HG03097 (cell line): Measurements from ENCODE around the gene IGFL4.
"Not testable (repeated sequence)": the region's sequence is repeated elsewhere in the genome, so short reads cannot be mapped to it uniquely, and the experiment has no call there.

ENCODE experiments used
- ATAC-seq: cut with Tn5 transposase; IDR thresholded peaks from one replicate; pipeline ENCODE4 v1.9.1; 2021; ENCODE audit not compliant: unreplicated experiment, low FRiP score

The IGFL4 gene

DNA sequence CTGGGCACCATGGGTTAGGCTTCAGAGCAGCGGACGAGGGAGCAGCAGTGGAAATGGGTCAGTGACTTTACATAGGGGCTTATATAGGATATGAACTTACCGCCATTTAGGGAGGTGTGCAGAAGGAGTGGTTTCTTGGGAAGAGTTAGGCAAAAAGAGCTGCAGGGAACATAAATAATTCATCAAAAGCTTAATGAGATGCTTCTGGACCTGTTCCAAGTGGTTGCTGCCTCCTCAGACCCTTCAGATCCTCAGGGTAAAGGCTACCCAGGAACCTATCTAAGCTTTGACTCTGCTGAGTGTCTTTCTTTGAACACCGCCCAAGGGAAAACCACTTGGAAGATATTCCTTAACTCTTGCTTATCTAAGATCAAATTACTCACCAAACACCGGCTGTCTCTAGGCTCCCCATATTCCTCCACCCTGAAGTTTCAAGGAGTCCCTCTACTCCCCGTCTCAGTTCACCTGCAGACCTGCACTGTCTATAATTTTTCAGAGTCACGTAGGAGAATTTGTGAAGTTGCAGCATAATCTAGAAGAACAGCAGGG, at the start of gene IGFL4:
TSS of gene IGFL4 (minus strand) at position 51 of the 549 bp plus-strand sequence. CDS start at position 11, 40 bp downstream.
- ATAC-seq = no peak

DNA sequence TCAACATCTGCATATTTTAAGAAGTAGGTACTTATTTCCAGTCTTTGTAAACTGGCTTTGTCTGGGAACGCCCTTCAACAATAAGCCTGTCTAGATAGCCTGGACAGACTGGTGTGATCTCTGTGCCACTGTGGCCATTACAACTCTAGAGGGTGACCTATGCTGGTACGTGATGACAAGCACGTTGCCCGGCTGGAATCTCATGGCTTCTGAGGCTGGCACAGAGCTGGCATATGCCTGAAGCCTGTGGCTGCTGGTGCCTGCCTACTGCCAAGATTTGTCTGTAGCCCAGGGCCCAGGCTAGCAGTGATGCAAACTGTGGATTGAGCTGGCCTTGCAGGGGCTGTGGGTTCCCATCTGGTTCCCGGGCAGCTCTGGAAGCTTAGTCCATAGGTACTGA, 49.6 kb upstream of the IGFL4 start:
- no peak for ATAC-seq

DNA sequence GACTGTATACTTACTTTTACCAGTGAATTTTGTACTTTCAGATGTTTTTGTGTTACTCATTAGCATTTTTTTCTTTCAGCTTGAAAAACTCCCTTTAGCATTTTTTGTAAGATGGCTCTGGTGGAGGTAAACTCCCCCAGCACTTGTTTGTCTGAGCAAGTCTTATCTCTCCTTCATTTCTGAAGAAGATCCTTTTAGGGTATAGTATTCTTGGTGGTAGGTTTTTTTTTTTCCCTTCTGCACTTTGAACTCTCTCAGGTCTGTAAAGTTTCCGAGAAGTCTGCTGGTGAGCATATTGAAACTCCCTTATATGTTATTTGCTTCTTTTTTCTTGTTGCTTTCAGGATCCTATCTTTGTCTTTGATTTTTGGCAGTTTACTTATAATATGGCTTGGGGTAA, 48.6 kb upstream of the IGFL4 start:
- ATAC-seq = no peak

DNA sequence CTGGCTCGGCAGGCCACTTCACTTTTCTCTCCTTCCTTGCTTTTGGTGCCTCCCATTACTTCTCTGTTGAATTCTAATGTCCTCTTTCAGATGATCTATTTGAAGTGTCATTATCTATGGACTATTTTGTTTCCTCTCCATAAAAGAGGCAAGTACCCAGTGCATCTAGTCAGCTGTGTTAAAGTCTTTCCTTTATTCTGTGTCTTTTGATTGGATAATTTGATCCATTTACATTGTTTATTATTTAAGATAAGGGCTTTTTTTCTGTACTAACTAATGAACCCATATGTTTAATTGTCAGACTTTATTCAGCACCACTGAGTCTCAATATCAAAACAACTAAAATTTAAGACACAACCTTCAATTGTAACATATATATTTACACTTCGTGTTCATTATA, 47.3 kb upstream of the IGFL4 start:
- no peak for ATAC-seq

DNA sequence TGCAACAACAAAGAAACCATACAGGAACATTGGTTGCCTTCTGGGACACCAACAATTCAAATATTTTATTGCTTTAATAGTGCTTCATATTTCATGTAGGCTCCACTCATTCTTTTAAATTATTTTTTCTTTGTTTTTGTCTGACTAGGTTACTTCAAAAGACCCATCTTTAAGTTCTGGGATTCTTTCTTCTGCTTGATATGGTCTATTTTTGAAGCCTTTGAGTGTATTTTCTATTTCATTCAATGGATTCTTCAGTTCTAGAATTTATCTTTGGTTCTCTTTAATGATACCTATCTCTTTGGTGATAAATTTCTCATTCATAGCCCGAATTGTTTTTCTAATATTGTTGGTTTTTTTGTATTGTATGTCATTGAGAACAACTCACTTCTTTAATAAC, 45.1 kb upstream of the IGFL4 start:
- no peak for ATAC-seq

DNA sequence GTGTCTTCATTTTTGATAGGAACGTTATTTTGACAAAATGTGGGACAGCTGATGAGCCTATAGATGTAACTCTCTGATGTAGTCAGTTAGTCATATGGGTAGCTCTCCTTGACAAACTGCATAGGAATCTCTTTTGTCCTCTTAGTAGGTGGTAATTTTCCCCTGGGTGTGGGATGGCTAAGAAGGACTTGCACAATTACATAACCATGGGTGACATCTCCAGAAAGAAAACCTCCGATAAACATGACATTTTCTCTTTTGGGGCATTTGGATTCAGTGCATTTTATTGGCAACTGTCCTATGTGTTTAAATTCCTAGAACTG, 41.9 kb upstream of the IGFL4 start:
- ATAC-seq = no peak

DNA sequence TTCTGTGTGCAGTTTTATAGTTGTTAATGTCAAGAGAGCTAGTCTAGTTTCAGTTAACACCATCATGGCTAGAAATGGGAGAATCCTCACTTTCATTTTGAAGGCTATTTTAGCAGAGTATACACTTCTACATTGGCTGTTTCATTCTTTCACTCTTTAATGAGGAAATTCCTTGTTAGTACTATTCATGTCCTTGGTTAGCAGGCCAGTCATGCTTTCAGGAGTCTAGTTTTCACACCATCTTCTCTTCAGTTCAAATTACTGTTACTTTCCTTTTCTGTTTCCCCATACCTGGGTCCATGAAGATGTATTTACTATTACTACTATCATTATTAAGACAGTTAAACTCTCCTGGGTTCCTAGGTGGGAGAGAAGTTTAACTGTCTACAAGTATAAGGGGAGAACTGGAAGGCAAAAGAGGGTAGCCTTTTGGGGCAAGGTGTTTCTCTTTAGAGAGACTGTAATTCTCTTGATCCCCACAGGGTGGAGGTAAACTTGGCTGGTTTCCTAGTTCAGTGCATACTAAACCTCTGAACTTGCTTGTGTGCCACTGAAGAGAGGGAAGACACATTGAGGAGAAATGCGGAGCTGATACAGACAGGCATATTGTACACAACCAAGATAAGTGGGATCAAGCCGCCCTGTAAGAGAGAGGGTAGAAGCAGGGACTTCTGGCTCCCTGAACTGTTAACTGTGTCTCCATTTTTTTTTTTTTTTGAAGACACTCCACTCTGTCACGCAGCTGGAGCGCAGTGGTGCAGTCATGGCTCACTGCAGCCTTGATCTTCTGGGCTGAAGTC, 41.3 kb upstream of the IGFL4 start:
- ATAC-seq = no peak

DNA sequence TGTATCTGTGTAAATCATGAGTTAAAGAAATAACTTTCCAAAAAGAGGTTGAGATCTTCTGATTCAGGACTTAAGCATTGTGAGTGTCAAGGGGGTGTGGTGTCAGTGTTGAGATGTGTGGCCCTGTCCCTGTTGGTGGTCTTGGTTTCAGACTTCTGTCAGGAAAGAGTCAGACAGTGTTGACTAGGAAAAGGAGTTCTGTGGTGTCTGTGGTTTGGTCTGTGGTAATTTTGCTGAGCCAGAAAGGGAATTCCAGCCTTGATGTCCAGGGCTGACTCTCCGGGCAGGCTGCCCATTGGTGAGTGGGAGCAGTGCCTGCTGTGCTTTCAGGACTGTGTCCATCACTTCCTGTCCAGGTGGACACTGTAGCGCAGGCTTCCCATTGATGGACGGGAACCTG, 39.8 kb upstream of the IGFL4 start:
- ATAC-seq = no peak

DNA sequence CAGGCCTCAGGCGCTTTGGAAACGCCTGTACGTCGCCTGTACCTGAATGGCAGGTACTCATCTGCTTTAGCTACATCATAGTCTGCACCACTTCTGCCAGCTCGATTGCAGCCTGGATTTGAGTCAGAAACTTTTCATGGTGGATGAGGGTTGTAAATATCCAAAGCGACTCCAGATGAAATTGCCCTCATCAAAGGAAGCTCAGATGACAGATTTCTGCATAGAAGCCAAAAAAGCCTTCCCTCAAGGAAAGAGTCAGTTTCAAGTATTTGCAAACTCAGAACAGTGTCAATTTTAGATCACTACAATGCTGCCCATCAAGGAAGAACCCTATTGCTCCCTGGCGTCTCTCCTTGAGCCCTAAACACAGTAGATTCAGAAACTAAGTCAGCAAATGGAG, 38.8 kb upstream of the IGFL4 start:
- ATAC-seq = no peak

DNA sequence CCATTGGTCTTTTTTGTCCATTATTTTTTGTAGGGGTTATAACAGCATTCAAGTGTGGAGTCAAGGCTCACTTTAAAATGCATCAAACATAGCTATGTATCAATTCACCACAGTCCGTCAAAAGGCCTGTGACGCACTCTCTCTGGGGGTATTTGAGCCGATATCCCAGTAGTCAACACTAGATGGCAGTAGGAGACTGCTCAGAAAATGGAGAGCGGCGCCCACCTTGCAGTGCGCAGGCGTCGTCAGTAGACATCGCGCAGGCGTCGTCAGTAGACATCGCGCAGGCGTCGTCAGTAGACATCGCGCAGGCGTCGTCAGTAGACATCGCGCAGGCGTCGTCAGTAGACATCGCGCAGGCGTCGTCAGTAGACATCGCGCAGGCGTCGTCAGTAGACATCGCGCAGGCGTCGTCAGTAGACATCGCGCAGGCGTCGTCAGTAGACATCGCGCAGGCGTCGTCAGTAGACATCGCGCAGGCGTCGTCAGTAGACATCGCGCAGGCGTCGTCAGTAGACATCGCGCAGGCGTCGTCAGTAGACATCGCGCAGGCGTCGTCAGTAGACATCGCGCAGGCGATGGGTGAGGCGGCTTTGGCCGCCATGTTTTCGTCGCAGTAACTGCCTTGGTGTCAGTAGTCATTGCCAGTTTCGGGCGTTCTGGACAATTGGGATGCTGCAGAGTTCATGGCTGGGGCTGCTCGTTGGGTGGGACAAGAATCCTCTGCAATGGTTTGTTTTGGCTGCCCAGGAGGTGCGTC, 38.0 kb upstream of the IGFL4 start:
- ATAC-seq = not testable (repeated sequence)

DNA sequence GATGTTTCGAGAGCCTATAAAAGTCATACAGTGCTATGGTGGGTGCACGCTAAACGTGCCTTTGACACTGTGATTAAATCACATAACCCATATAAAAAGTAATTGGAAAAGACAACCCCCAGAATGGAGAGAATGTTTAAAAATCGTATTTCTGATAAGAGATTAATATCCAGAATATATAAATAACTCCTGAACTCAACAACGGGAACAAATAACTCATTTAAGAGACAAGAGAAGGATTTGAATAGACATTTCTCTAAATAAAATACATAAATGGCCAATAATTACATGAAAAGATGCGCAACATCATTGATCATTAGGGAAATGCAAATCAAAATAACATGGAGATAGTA, 37.0 kb upstream of the IGFL4 start:
- ATAC-seq = no peak

DNA sequence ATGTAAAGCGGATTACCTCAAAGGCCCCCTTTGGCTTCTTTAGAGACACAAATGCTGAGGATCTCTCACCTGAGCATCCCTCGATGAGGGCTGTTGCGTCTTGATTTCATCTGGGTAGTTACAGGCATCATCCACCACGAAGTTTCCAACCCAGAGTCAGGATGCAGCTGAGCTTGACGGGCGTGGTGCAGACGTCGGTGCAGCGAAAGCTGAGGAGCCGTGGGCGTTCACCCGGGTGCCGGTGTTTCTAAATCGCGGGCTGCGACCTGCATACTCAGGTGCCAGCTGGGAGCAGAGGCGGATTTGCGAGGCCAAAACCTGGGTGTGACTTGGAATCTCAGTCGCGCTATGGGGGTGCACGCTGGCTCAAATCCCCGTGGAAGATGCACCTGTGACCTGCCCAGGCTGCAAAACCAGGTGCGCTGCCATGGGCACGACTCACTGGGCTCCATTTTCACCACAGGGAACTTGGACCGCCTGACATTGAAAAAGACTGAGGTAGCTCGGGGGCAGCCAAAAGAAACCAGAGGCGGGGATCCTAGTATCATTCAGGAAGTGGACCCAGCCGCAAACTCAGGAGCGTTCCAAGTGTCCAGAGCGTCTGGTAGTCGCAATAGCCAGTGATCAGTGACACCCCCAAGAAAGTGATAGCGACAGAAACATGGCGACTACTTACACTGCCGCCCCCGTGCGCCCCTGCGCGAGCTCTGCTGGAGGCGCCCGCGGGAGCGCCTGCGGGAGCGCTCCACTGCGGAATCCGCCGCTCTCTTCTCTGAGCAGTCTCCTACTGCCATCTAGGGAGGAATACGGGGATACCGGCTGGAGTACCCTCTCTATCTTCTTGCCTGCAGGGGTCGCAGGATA, 36.4 kb upstream of the IGFL4 start:
- ATAC-seq = no peak

DNA sequence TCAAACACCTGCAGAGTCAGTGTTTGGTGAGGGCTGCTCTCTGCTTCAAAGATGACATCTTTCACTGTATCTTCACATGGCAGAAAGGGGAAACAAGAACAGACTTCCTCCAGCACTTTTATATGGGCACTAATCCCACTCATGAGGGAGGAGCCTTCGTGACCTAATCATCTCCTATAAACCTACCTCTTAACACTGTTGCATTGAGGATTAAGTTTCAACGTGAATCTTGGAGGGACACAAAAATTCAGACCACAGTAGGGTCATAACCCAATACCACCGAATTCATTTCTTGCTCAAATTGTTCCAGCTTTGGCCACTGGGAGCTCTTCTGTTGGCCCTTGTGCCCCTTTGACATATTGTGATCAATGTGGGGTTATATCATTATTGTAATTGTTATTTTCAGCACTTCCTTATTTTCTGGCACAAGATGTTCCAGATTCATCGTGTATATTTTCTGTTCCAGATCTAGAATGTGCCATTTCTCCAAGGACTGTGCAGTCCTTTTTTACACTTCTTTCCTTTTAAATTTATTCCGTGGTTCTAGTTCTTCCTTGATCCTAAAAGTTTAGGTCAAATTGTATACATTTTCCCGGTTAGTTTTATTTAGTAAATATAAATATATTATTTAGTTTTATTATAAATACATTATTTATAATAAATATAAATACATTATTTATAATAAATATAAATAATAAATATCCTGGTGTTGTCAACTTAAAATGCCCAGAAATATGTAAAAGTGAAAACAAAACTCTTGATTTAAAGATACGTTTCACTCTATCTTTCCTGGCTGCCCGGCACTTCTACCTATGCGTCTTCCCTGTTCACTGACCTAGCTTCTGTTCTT, 35.5 kb upstream of the IGFL4 start:
- ATAC-seq = no peak

DNA sequence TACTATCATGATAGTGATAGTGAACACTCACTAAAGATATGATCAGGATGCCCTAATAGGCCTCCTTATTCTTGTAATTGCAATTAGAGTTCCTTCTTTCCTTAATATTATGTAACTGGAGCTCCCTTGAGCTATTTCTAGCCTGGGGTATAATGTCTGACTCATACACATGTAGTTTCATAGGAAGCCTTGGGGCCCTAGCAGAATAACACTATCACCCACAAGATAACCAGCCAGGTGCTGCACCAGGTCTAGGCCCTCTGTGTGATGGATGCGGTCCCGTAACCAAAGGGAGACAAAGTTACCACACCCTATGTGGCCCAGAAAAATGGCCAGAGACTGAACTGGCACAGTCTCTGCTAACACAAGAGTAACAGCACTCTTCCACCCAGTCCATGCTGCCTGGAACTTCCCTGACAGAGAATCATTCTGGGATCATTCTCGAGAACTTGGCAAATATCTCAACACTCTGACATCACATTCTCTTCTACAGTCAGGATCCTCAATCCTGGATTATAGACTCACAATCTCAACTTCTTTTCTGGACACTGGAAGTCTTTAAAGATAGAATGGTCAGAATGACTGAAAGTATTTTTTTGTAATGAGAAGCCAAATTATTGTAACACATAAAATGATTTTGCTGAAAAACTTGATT, 32.6 kb upstream of the IGFL4 start:
- no peak for ATAC-seq

DNA sequence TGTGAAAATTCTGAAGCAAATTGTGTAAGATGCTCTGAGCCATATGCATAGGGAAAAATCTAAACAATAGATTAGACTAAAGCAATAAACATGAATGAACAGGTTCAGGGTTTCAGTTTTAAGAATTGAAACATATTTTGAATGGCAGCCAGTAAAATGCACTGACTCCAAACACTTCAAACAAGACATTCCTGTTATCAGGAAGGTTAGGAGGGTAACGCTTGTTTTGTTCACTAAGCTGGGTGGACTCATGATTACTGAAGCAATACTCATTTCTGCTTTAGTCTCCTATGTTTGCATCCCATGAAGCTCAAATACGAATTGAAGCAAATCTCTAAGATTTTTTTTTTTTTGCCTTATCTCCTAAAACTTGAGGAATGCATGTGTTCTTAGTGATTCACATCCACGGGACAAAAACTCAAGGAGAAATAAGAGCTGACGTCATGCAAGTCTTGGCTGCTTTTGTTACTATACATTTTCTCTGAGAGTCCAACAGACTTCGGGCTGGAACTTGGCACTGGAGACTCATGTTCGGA, 29.1 kb upstream of the IGFL4 start:
- ATAC-seq = no peak

DNA sequence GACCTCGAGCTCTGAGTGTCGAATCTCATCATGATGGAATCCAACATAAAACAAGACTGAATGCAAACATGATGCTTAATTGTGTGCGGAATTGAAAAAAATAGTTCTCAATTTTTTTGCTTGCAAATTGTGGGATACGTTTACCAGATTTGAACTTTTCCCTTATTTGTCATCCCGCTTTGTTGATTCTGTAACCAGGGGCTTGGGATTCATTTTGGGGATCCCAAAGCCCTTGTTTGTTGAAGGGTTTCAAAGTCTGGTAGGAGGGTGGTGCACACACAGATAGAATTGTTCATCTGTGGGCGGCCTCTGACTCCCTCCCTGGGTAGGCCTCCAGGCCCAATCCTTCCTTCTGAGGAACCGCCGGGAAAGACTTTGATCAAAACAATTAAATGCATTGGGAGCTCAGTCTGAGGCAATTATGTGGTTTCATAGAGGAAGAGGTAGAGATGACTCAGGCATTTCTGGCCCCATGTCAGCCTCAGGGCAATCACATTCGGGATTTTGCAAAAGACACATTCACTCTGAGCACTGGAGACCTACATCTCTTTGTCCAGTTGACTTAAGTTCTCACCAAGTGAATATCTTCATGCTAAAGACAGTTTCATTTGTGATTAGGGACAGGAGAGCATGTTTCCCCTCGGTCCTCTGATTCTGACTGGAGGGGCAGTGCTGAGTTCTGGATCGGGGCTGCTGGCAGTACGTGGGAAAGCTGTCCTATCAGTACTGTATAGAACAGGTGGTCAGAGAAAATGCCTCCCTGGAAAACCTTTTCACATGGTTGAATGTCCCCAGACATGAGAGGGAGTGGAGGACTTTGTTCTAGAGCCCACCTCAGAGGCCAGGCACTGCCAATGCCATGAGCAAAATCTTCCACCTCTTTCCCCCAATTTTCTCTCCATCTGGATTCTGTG, 27.8 kb upstream of the IGFL4 start:
- ATAC-seq = no peak

DNA sequence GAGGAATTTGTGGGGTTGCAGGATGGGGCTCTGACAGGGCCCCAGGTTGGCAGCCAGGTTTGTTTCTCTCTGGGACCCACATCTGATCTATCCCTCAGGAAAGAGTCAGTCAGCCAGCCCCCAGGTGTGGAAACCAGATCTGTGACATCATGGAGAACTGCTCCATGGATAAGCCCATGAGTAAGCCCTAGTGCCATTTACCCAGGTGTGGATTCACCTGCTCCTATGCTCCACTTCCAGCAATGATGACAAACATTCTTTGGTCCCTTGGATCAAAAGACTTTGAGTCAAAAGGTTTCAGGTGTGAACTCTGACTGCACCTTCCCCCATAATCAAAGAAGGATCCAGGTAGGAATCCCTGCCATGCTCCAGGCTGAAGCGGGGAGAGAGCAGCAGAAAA, 26.9 kb upstream of the IGFL4 start:
- ATAC-seq = no peak

DNA sequence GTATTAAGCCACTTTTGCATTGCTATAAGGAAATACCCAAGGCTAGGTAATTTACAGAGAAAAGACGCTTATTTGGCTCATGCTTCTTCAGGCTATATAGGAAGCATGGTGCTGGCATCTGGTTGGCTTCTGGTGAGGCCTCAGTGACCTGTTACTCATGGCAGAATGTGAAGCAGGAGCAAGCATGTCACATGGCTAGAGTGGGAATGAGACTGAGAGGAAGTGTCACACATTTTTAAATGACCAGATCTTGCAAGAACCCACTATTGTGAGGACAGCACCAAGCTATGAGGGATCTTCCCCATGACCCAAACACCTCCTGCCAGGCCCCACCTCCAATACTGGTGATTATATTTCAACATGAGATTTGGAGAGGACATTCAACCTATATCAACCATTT, 25.7 kb upstream of the IGFL4 start:
- ATAC-seq = no peak
